HG03457 (cell line): ENCODE data around the gene ZNF358.

ENCODE experiments used
- ATAC-seq: cut with Tn5 transposase; IDR thresholded peaks from one replicate; pipeline ENCODE4 v1.9.1; 2021; ENCODE audit warnings: moderate number of reproducible peaks; ENCODE audit not compliant: unreplicated experiment

Gene ZNF358

DNA sequence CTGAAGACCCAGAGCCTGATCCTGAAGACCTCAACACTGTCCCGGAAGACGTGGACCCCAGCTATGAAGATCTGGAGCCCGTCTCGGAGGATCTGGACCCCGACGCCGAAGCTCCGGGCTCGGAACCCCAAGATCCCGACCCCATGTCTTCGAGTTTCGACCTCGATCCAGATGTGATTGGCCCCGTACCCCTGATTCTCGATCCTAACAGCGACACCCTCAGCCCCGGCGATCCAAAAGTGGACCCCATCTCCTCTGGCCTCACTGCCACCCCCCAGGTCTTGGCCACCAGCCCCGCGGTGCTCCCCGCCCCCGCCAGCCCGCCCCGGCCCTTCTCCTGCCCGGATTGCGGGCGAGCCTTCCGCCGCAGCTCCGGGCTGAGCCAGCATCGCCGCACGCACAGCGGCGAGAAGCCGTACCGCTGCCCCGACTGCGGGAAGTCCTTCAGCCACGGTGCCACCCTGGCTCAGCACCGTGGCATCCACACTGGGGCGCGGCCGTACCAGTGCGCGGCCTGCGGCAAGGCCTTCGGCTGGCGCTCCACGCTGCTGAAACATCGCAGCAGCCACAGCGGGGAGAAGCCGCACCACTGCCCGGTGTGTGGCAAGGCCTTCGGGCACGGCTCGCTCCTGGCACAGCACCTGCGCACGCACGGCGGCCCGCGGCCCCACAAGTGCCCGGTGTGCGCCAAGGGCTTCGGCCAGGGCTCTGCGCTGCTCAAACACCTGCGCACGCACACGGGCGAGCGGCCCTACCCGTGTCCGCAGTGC is 3.6 kb downstream of the ZNF358 start:
- ATAC-seq: no peak

DNA sequence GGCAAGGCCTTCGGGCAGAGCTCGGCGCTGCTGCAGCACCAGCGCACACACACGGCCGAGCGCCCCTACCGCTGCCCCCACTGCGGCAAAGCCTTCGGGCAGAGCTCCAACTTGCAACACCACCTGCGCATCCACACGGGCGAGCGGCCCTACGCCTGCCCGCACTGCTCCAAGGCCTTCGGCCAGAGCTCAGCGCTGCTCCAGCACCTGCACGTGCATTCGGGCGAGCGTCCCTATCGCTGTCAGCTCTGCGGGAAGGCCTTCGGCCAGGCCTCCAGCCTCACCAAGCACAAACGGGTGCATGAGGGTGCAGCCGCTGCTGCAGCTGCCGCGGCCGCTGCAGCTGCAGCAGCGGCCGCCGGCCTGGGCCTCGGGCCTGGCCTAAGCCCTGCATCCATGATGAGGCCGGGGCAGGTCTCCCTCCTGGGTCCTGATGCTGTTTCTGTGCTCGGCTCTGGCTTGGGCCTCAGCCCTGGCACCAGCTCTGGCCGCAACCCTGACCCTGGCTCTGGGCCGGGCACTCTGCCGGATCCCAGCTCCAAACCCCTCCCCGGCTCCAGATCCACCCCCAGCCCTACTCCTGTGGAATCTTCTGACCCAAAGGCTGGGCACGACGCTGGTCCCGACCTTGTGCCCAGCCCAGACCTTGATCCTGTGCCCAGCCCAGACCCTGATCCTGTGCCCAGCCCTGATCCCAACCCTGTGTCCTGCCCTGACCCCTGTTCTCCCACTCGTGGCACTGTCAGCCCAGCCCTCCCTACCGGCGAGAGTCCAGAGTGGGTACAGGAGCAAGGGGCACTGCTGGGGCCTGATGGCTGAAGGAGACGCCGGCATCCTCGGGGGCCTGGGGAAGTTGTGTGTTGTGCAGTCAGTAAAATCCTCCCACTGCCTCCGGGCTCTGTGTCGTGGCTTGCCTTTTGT is 4.5 kb downstream of the ZNF358 start:
- no peak for ATAC-seq

DNA sequence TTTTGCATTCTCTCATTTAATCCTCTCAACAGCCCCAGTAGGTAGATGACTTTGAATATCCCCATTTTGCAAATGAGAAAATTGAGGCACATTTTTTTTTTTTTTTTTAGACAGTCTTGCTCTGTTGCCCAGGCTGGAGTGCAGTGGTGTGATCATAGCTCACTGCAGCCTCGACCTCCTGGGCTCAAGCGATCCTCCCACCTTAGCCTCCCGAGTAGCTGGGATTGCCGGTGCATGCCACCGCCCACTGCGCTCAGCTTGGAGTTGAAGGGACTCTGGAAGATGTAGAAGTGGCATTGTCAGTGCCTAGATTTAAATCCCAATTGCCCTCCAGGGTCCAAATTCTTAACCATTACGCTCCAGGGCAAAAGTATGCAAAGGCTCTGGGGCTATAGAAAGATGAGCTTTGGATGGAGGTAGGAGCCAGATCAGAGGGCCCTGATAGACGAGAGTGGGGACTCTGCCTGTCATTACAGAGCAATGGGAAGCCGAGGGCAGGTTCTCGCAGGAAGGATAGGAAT is 5.7 kb downstream of the ZNF358 start:
- no peak for ATAC-seq

DNA sequence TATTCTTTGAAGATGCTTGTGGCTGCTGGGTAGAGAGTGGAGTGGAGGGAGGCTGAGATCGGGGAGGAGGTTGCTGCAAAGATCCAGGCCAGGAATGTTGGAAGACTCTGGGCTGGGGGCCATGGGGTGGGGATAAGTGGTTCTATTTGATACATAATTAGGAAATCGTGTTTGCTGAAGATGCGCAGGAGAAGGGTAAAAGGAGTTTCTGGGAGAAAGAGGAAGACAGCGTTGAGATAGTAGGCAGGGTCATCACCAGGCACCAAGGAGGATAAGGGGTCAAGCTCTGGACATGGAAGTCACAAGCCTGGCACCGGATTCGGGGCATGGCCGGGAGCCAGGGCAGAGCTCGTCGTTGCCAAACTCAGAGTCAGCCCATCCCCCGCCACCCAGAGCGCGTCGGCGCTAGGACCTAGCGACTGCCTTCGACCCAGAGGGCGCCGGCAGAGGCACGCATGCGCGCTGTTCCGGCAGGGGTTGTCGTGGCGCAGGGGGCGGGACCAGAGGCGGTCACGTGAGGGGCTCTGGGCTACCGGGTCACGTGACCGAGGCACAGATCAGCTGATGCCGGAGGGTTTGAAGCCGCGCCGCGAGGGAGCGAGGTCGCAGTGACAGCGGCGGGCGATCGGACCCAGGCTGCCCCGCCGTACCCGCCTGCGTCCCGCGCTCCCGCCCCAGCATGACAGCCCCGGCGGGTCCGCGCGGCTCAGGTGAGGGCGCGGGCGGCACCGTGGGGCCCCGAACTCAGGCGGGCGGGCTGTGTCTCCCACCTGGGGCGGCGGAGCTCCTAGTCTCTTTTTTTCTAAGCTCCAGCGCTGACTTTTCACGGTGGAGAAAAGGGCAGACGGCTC is 6.4 kb downstream of the ZNF358 start, which contains the start of gene MCOLN1:
Gene MCOLN1 (plus strand): TSS at position 553 of the 851 bp plus-strand sequence. CDS start 127 bp downstream, at position 680.
- peak; percentile 46 for ATAC-seq

DNA sequence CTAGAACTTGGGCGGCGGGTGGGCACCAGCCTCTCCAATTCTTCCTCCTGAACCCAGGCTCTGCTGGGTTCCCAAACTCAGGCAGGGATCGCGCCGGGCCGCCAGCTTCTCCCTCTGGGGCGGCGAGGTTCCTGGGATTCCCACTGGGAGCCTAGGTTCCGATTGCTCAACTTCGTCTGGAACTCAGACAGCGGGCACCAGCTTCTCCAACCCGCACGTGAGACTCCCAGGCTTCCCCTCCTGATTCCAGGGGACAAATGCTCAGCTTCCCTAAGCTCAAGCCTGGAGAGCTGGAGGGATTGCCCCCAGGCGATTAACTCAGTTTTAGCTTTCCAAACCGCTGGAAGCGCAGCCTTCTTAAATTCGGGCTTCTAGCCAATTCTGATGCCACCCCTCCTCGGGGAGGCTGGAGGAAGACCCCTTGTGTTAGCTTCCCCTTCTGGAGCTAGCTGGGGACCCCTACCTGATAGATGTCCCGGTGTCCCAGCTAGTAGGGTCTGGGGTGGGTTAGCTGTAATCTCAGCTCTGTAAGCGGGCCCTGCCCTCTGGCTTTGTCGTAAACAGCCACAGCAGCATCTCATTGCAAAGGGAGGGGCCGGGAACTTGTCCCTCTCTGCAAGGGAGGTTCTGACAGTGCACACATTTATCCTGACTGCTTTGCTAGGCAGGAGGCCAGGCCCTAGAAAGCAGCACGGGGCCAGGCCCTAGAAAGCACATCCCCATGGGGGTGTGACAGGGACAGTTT is 7.2 kb downstream of the ZNF358 start:
- no peak for ATAC-seq

DNA sequence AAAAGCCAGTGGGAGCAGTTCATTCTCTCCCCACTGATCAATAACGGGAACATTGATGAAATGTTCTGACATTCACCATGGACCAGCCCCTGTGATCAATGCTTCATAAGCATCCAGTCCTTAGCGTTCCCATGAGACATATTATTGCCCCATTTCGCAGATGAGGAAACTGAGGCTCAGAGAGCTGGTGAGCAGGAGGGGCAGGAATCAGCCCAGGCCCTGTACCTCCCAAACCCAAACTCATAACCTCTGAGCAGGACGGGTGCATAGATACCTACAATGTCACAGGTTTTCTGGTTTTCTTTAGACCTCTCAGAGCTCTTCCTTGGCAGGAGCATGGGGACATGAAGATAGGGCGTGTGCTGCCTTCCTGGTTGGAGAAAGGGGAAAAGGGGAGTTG is 8.6 kb downstream of the ZNF358 start:
- ATAC-seq: no peak

DNA sequence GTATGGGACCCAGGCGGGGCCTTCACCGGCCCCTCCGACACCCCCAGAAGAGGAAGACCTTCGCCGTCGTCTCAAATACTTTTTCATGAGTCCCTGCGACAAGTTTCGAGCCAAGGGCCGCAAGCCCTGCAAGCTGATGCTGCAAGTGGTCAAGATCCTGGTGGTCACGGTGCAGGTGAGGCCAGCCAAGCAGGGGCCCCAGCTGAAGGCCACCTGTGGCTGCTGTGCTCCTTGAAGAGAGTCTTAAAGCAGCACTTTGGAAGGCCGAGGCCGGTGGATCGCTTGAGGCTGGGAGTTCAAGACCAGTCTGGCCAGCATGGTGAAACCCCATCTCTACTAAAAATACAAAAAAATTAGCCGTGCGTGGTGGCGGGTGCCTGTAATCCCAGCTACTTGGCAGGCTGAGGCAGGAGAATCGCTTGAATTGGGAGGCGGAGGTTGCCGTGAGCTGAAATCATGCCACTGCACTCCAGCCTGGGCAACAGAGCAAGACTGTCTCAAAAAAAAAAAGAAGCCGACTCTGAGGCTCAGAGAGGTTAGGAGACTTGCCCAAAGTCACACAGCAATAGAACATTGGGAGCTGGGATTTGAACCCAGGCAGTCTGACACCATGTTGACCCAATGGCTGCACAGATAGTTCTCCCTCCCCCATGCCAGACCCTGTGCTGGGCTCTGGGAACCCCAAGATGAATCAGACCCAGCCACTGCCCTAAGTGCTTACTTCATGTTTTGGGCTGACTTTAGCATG is 9.3 kb downstream of the ZNF358 start:
- no peak for ATAC-seq

DNA sequence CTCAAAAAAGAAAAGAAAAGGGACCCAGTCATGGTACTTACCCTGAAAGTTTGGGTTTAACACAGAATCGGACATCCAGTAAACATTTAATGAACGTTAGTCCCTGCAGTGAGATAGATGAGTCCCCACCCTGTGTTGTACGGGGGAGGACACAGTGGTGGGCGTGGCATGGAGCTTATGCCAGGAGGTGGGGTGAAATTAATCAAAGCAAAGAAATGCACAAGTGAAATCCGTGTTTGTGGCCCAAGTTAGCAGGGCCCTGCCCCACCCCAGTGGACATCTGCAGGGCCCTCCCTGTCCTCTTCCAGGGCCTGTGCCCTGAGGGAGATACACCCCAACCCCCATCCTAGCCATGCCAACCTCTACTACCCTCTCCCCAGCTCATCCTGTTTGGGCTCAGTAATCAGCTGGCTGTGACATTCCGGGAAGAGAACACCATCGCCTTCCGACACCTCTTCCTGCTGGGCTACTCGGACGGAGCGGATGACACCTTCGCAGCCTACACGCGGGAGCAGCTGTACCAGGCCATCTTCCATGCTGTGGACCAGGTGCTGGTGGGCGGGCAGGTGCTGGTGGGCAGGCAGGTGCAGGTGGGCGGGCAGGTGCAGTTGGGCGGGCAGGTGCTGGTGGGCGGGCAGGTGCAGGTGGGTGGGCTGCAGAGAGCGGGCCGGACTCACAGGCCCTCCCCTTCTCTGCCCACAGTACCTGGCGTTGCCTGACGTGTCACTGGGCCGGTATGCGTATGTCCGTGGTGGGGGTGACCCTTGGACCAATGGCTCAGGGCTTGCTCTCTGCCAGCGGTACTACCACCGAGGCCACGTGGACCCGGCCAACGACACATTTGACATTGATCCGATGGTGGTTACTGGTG is 10.4 kb downstream of the ZNF358 start:
- ATAC-seq: no peak

DNA sequence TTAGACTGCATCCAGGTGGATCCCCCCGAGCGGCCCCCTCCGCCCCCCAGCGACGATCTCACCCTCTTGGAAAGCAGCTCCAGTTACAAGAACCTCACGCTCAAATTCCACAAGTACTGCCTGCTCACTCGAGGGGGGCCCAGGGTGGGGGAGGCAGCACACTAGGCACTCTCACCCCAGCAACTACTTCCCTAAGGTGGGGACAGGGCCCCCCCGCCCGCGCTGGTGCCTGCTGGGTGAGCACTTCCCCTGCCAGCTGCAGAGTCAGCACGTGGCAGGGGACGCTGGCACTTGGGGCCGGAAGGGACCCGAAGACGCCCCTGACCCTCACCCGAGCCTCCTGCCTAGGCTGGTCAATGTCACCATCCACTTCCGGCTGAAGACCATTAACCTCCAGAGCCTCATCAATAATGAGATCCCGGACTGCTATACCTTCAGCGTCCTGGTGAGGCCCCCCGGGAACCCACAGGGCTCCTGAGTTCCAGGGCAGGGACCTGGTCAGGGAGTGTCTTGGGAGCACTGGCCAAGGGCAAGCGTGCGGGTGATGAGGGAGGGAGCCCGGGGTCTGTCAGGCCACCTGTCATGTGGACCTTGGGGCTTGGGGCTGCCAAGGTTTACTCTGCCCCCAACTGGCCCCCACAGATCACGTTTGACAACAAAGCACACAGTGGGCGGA is 11.8 kb downstream of the ZNF358 start:
- ATAC-seq: no peak

DNA sequence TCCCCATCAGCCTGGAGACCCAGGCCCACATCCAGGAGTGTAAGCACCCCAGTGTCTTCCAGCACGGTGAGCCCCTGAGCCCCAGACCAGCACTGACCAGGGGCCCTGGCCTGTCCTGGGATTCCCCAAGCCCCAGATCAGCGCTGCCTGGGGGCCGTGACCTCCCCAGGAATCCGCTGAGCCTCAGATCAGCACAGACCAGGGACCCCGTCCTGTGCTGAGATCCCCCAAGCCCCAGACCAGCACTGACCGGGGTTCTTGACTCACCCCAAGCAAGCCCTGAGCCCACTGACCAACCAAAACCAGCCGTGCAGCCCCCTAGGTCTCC is 12.3 kb downstream of the ZNF358 start:
- ATAC-seq: no peak

DNA sequence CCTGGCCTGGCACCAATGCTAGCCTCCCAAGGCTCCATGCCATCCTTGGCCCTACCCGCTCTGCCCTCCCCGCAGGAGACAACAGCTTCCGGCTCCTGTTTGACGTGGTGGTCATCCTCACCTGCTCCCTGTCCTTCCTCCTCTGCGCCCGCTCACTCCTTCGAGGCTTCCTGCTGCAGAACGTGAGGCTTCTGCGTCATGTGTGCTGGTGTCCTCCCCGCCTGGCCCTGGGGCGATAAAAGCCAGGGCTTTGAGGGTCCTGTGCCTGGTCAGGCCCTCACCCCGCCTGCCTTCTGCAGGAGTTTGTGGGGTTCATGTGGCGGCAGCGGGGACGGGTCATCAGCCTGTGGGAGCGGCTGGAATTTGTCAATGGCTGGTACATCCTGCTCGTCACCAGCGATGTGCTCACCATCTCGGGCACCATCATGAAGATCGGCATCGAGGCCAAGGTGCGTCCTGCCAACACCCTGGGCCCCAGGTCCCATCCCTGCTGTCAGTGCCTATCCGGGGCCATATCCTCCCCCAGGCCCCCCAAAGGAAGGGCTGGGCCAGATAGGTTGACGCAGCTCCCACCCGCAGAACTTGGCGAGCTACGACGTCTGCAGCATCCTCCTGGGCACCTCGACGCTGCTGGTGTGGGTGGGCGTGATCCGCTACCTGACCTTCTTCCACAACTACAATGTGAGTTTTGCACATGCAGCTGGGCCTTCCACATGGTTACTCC is 12.8 kb downstream of the ZNF358 start:
- no peak for ATAC-seq

DNA sequence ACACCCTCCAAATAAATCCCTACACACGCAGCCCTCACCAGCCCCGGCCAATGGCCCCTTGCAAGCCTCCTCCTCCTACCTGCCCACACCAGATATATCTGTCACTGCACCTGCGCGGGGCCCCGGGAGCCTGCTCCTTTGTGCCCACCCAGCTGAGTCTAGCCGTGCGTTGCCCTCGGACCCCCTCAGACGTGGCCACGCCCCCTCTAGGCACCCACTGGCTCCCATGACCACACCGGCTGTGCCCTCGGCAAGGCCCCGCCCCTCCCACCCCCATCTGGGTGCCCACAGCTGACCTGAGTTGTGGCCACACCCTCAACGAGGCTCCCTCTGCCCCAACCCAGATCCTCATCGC is 13.3 kb downstream of the ZNF358 start:
- ATAC-seq: no peak

DNA sequence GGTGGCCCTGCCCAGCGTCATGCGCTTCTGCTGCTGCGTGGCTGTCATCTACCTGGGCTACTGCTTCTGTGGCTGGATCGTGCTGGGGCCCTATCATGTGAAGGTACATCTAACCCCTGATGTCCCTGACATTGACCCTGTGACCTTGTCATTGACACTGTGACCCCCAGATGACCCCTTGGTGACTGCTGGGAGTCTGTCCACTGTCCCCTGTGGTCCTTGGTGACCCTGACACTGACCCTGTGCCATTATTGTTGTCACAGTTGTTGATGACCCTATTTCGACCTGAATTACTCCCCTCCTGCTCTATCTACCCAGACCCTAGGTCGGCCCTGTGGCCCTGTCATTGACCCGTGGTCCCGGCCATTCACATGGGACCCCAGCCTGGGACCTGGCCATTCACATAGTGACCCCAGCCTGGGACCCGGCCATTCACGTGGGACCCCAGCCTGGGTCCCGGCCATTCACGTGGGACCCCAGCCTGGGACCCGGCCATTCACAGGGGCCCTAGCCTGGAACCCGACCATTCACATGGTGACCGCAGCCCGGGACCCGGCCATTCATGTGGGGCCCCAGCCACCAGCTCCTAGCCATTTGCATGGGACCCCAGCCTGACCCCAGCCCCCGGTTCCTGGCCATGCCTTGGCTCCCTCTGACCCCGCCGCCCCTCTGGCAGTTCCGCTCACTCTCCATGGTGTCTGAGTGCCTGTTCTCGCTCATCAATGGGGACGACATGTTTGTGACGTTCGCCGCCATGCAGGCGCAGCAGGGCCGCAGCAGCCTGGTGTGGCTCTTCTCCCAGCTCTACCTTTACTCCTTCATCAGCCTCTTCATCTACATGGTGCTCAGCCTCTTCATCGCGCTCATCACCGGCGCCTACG is 13.9 kb downstream of the ZNF358 start:
- ATAC-seq: no peak

DNA sequence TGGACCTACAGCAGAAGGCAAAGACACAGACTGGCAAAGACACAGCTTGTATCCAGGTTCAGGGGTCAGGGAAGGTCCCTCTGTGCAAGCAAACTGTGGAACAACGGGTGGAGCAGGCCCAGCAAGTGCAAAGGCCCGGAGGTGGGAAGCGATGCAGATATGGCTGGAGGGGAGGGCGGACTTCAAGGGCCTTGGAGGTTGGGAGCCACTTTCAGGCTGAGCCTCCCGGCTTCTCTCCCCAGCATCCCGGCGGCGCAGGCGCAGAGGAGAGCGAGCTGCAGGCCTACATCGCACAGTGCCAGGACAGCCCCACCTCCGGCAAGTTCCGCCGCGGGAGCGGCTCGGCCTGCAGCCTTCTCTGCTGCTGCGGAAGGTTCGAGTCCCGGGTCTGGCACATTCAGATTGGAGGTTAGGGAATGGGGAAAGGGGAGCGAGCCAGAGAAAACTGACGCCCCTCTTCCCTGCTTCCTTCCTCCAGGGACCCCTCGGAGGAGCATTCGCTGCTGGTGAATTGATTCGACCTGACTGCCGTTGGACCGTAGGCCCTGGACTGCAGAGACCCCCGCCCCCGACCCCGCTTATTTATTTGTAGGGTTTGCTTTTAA is 17.5 kb downstream of the ZNF358 start:
- no peak for ATAC-seq

DNA sequence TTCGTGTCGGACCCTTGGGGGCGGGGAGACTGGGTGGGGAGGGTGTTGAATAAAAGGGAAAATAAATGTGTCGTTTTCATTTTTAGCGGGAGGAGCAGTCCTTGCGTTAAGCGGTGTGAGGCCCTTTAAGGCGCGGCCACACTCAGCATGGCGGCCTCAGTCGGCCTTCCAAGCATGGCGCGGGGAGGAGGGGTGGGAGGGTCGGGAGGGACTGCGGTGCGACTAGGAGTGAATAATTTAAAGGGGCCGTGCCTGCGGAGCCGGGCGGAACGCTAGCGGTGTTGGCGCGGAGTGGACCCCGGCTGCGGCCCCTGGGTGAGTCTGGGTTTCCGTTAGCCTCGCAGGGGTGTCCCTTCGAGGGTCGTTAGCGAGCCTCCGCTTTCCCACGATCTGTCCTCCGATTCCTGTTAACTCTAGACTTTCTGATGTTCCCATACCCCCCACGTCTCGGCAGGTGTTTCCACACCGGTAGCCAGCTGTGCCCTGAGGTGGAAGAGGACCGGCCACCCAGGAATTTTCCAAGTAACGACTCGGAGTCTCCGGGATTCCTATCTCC is 18.1 kb downstream of the ZNF358 start:
- ATAC-seq: no peak

DNA sequence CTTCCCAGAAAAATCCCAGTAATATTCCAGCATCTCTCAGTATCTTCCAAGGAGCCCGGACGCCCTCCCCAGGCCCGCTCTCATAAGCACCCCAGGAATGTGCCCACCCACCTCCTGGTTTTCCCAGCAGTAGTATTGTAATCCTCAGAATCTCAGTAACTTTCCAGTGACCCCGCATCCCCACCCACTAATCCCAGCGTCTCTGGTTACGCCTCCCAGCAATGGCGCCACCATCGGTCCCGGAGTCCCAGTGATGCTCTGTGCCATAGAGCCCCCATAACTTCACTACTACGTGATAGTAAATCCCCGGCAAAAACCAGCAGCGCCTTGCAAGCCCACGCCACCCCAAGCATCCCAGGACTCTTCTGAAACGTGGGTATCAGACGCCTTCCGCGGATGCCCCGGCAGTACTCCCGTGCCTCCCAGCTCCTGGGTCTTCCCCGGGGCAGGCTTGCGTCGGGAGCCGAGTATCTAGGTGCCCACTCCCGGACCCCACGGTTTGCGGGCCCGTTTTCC is 18.7 kb downstream of the ZNF358 start:
- no peak for ATAC-seq
